ENCODE data around the gene ANKRD28.

The ANKRD28 gene

DNA sequence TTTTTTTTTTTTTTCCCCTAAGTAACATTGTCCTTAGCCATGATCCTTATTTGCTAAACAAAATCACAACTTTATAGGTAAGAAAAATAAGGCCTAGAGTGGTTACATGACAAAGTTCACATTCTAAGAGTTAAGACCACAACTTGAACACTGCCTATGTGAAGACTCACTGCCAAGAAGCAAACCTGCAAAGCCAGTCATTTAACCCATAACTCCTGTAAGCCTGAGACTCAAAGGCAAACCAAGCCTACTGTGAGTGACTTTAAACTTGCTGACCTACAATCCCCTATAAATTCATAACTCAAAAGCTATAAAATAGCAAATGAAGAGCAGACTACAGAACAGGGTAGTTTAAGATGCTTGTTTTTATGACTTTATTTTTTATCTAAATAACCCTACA, 12.9 kb upstream of the ANKRD28 start:
- H3K4me3 ChIP-seq = no peak overlapping the region
- no peak overlapping the region for H3K9ac ChIP-seq (ENCODE audit: insufficient read length)
- TF ChIP-seq EZH2 (IDR thresholded peaks at IDR 0.05) (no peak), FOXP2 (optimal IDR thresholded peaks at IDR 0.05; ENCODE audit: control extremely low read depth, extremely low read length, insufficient read depth) (no peak), POLR2AphosphoS5 (IDR thresholded peaks at IDR 0.05; ENCODE audit: borderline replicate concordance, low read depth, low read length) (no peak)
- no peak overlapping the region for H3K27ac ChIP-seq
- H3K36me3 ChIP-seq (ENCODE audit: insufficient read depth, low read length) = no peaks in the 10 kb centered on the region
- H3K9me3 ChIP-seq (ENCODE audit: low read depth, low read length) = no peaks in the 10 kb centered on the region
- no peak for DNase-seq (ENCODE audit: low read depth, low spot score)

GRCh38 chr3:15809313-15809712, 11.5 kb upstream of the ANKRD28 start:
- no peak for DNase-seq (ENCODE audit: low read depth, low spot score)
- Histone ChIP-seq H3K9me3 (ENCODE audit: low read depth, low read length) (no peaks in the 10 kb centered on the region), H3K27ac (no peak overlapping the region), H3K4me3 (no peak overlapping the region), H3K36me3 (ENCODE audit: insufficient read depth, low read length) (no peaks in the 10 kb centered on the region), H3K9ac (ENCODE audit: insufficient read length) (no peak overlapping the region)
- no peak for TF ChIP-seq EZH2 (IDR thresholded peaks at IDR 0.05)
- no peak for TF ChIP-seq FOXP2 (optimal IDR thresholded peaks at IDR 0.05; ENCODE audit: control extremely low read depth, extremely low read length, insufficient read depth)
- TF ChIP-seq POLR2AphosphoS5 (IDR thresholded peaks at IDR 0.05; ENCODE audit: borderline replicate concordance, low read depth, low read length) = no peak

- Histone ChIP-seq H3K9ac (ENCODE audit: insufficient read length) (no peak overlapping the region), H3K9me3 (ENCODE audit: low read depth, low read length) (no peaks in the 10 kb centered on the region)
These were observed 11.0 kb upstream of the ANKRD28 start for GRCh38 chr3:15808679-15809310.

GRCh38 chr3:15805756-15806266, 8.0 kb upstream of the ANKRD28 start:
- no peak for TF ChIP-seq EZH2 (IDR thresholded peaks at IDR 0.05)
- no peak for TF ChIP-seq FOXP2 (optimal IDR thresholded peaks at IDR 0.05; ENCODE audit: control extremely low read depth, extremely low read length, insufficient read depth)
- no peak for TF ChIP-seq POLR2AphosphoS5 (IDR thresholded peaks at IDR 0.05; ENCODE audit: borderline replicate concordance, low read depth, low read length)
- Histone ChIP-seq H3K4me3 (no peak overlapping the region), H3K27ac (no peak overlapping the region), H3K9ac (ENCODE audit: insufficient read length) (no peak overlapping the region), H3K9me3 (ENCODE audit: low read depth, low read length) (no peaks in the 10 kb centered on the region), H3K36me3 (ENCODE audit: insufficient read depth, low read length) (no peaks in the 10 kb centered on the region)
- DNase-seq (ENCODE audit: low read depth, low spot score) = no peak

More at GRCh38 chr3:15808679-15809310, 11.0 kb upstream of the ANKRD28 start:
- no peak overlapping the region for H3K27ac ChIP-seq
- no peak for DNase-seq (ENCODE audit: low read depth, low spot score)
- no peaks in the 10 kb centered on the region for H3K36me3 ChIP-seq (ENCODE audit: insufficient read depth, low read length)
- H3K4me3 ChIP-seq = no peak overlapping the region
- TF ChIP-seq POLR2AphosphoS5 (IDR thresholded peaks at IDR 0.05; ENCODE audit: borderline replicate concordance, low read depth, low read length) = no peak

DNA sequence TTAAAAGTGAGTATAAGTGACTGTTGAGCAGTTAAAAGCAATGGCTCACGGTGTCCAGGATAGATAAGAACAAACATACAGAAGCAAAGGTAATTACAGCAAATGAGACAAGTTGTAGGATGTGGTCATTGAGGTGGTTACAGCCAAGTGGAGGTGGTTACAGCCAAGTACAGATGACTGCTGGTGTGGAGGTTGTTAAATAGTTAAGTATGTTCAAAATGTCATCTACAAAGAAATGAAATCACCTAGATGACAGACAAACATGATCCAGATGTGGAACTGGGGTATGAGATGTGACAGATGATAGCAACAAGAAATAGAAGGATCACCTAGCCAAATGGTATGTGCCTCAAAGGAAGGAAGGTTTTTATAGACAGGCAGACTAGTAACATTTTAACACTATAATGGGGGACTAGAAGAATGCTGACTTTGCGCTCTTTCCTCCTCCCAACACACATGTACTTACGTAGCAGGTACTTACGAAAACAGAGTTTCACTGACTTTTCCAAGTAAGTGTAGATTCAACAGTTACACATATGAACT, 6.8 kb upstream of the ANKRD28 start:
- Histone ChIP-seq H3K27ac (no peak overlapping the region), H3K9me3 (ENCODE audit: low read depth, low read length) (no peaks in the 10 kb centered on the region), H3K4me3 (no peak overlapping the region), H3K36me3 (ENCODE audit: insufficient read depth, low read length) (no peaks in the 10 kb centered on the region), H3K9ac (ENCODE audit: insufficient read length) (no peak overlapping the region)
- no peak for DNase-seq (ENCODE audit: low read depth, low spot score)
- TF ChIP-seq FOXP2 (optimal IDR thresholded peaks at IDR 0.05; ENCODE audit: control extremely low read depth, extremely low read length, insufficient read depth) (no peak), POLR2AphosphoS5 (IDR thresholded peaks at IDR 0.05; ENCODE audit: borderline replicate concordance, low read depth, low read length) (no peak), EZH2 (IDR thresholded peaks at IDR 0.05) (no peak)

- TF ChIP-seq EZH2 (IDR thresholded peaks at IDR 0.05) (no peak), FOXP2 (optimal IDR thresholded peaks at IDR 0.05; ENCODE audit: control extremely low read depth, extremely low read length, insufficient read depth) (no peak), POLR2AphosphoS5 (IDR thresholded peaks at IDR 0.05; ENCODE audit: borderline replicate concordance, low read depth, low read length) (no peak)
- no peak overlapping the region for H3K27ac ChIP-seq
- no peaks in the 10 kb centered on the region for H3K36me3 ChIP-seq (ENCODE audit: insufficient read depth, low read length)
- no peaks in the 10 kb centered on the region for H3K9me3 ChIP-seq (ENCODE audit: low read depth, low read length)
- no peak overlapping the region for H3K4me3 ChIP-seq
- H3K9ac ChIP-seq (ENCODE audit: insufficient read length) = no peak overlapping the region
- no peak for DNase-seq (ENCODE audit: low read depth, low spot score)
These were observed 6.1 kb upstream of the ANKRD28 start for GRCh38 chr3:15803921-15804320.

- TF ChIP-seq FOXP2 (optimal IDR thresholded peaks at IDR 0.05; ENCODE audit: control extremely low read depth, extremely low read length, insufficient read depth) = no peak
- TF ChIP-seq POLR2AphosphoS5 (IDR thresholded peaks at IDR 0.05; ENCODE audit: borderline replicate concordance, low read depth, low read length) = no peak
- TF ChIP-seq EZH2 (IDR thresholded peaks at IDR 0.05) = no peak
- Histone ChIP-seq H3K9ac (ENCODE audit: insufficient read length) (no peak overlapping the region), H3K36me3 (ENCODE audit: insufficient read depth, low read length) (no peaks in the 10 kb centered on the region), H3K4me3 (no peak overlapping the region), H3K9me3 (ENCODE audit: low read depth, low read length) (no peaks in the 10 kb centered on the region), H3K27ac (no peak overlapping the region)
- no peak for DNase-seq (ENCODE audit: low read depth, low spot score)
These were observed 3.5 kb upstream of the ANKRD28 start for GRCh38 chr3:15801298-15801697.

DNA sequence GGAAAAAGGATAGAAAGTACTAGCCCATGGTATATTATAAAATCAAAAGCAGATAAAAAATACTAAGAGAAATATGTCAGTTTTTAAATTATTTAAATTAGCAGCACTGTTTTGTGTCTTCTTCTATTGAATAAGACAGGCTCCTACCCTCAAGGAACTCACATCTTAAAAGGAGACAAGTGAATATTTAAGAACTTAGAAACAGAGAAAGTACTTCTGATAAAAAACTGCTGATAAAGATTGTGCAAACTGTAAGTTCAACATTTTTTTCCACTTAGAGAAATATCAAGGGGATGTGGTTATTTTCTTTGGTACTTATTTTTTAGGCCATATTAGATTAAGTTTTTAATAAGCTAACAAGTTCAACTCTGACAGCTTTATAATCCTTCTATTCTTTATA, 3.0 kb upstream of the ANKRD28 start:
- DNase-seq (ENCODE audit: low read depth, low spot score) = no peak
- Histone ChIP-seq H3K4me3 (no peak overlapping the region), H3K36me3 (ENCODE audit: insufficient read depth, low read length) (no peaks in the 10 kb centered on the region), H3K9ac (ENCODE audit: insufficient read length) (no peak overlapping the region), H3K27ac (no peak overlapping the region; the same call in 1 of the 2 replicates), H3K9me3 (ENCODE audit: low read depth, low read length) (no peaks in the 10 kb centered on the region)
- no peak for TF ChIP-seq EZH2 (IDR thresholded peaks at IDR 0.05)
- no peak for TF ChIP-seq POLR2AphosphoS5 (IDR thresholded peaks at IDR 0.05; ENCODE audit: borderline replicate concordance, low read depth, low read length)
- TF ChIP-seq FOXP2 (optimal IDR thresholded peaks at IDR 0.05; ENCODE audit: control extremely low read depth, extremely low read length, insufficient read depth) = no peak

Data from SK-N-MC (cell line).